ENCODE results near the gene MRPL23. TPM values are rescaled to one million over a fixed set of nuclear protein-coding genes. Genes with fewer than 3 reads are reported as not detected.

Gene MRPL23
- total RNA-seq, 1 experiment from 2014 or later, result 15.0 TPM

DNA sequence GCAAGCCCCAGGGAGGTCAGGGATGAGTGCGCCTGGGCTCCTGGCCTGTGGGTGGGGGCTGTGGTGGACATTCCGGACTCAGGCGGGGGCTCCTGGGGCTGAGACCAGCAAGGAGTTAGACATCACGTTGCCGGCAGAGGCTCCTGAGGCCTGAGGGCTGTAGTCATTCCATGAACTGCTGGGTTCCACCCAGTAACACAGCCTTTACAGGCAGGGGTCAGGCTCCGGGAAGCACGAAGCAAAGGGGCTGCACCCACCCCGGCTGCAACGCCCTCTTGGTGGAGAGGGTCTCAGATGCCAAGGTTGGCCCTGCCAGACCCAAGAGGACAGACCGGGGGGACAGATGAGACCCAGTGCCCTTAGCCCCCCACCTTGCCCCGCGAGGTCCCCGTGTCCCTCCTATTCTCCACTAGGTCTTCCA, 18.7 kb upstream of the MRPL23 start:
- no peaks in the 10 kb centered on the region for H3K27me3 ChIP-seq (replicated peaks; ENCODE audit: control insufficient read depth, insufficient read depth, low read length)

DNA sequence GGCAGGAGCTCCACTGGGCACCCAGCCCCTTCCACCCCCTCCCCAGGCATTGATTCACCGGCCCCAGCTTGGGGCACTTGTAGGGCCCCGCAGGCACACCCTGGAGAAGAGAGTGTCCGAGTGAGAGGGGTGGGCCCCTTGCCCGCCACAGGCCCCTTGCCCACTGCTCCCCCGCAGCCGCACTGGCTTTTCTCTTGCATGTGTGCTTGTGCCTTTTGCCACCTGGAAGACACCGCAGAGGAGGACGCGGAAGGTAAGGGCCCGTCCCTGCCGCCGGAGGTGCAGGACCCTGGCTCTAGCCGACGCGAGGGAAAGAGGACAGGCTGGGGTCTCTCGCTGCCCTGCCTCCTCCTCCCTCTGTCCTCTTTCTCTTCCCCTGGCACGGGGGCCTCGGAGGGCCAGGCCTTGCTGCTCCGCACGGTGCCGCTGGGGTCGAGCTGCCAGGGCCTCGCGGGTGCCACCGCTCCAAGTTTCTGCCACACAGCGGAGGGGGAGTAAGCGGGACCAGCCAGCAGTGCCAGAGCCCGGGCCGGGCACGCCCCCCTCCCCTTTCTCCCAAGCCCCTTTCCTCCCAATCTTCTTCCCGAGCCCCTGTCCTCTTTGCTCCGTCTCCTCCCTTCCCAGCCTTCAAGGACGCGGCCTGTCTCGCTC, 18.1 kb upstream of the MRPL23 start:
- no peaks in the 10 kb centered on the region for H3K36me3 ChIP-seq (ENCODE audit: control insufficient read depth, insufficient read depth, low read length)
- POLR2A ChIA-PET, result no interaction called here
- no peaks in the 10 kb centered on the region for H3K36me3 Mint-ChIP-seq (ENCODE audit: insufficient read depth, unreplicated experiment)
- H3K27ac Mint-ChIP-seq (ENCODE audit: unreplicated experiment), result no peak overlapping the region
- no peak overlapping the region for H3K4me3 Mint-ChIP-seq (ENCODE audit: unreplicated experiment)
- intact Hi-C loops (cut with micrococcal nuclease; ENCODE audit: unreplicated experiment), result no loop called here
- H3K27me3 Mint-ChIP-seq (ENCODE audit: insufficient read depth, unreplicated experiment), result peaks cover 5% of the 10 kb centered on the region
- no TSS peak for BruUV-seq (replicated peaks)
- peak in 1 of 2 experiments; percentile 24 for DNase-seq
- no peaks in the 10 kb centered on the region for H3K27me3 ChIP-seq (replicated peaks; ENCODE audit: control insufficient read depth, insufficient read depth, low read length)
- no peaks in the 10 kb centered on the region for H3K9me3 ChIP-seq
- no peaks in the 10 kb centered on the region; the same call in 1 of the 2 replicates for H3K4me1 ChIP-seq
- peaks cover 8% of the 10 kb centered on the region for H3K4me1 Mint-ChIP-seq (ENCODE audit: low read depth, unreplicated experiment)
- CTCF ChIA-PET, result no interaction called here
- TF ChIP-seq, protein P1, sequence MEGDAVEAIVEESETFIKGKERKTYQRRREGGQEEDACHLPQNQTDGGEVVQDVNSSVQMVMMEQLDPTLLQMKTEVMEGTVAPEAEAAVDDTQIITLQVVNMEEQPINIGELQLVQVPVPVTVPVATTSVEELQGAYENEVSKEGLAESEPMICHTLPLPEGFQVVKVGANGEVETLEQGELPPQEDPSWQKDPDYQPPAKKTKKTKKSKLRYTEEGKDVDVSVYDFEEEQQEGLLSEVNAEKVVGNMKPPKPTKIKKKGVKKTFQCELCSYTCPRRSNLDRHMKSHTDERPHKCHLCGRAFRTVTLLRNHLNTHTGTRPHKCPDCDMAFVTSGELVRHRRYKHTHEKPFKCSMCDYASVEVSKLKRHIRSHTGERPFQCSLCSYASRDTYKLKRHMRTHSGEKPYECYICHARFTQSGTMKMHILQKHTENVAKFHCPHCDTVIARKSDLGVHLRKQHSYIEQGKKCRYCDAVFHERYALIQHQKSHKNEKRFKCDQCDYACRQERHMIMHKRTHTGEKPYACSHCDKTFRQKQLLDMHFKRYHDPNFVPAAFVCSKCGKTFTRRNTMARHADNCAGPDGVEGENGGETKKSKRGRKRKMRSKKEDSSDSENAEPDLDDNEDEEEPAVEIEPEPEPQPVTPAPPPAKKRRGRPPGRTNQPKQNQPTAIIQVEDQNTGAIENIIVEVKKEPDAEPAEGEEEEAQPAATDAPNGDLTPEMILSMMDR (IDR thresholded peaks at IDR 0.05; ENCODE audit: insufficient read depth in 1 of 2, low read depth in 1 of 2, low read length in 1 of 2, severe bottlenecking in 1 of 2, unreplicated experiment in 1 of 2), result no peak
- H3K4me3 ChIP-seq (ENCODE audit: low read depth, low read length), result no peak overlapping the region
- no peaks in the 10 kb centered on the region for H3K9me3 Mint-ChIP-seq (ENCODE audit: unreplicated experiment)

More for the DNA sequence above, 18.7 kb upstream of the MRPL23 start:
- H3K4me1 Mint-ChIP-seq (ENCODE audit: low read depth, unreplicated experiment), result peaks cover 8% of the 10 kb centered on the region
- no peak overlapping the region for H3K4me3 ChIP-seq (ENCODE audit: low read depth, low read length)
- POLR2A ChIA-PET, result no interaction called here
- peak in 1 of 2 experiments; percentile 46 for DNase-seq
- H3K4me1 ChIP-seq, result no peaks in the 10 kb centered on the region; the same call in 1 of the 2 replicates
- no peak overlapping the region for H3K4me3 Mint-ChIP-seq (ENCODE audit: unreplicated experiment)
- no peak overlapping the region for H3K27ac Mint-ChIP-seq (ENCODE audit: unreplicated experiment)
- peaks cover 5% of the 10 kb centered on the region for H3K27me3 Mint-ChIP-seq (ENCODE audit: insufficient read depth, unreplicated experiment)
- CTCF ChIA-PET, result no interaction called here
- H3K36me3 ChIP-seq (ENCODE audit: control insufficient read depth, insufficient read depth, low read length), result no peaks in the 10 kb centered on the region
- no peaks in the 10 kb centered on the region for H3K36me3 Mint-ChIP-seq (ENCODE audit: insufficient read depth, unreplicated experiment)
- H3K9me3 ChIP-seq, result no peaks in the 10 kb centered on the region
- no peaks in the 10 kb centered on the region for H3K9me3 Mint-ChIP-seq (ENCODE audit: unreplicated experiment)
- TF ChIP-seq, protein P1 (IDR thresholded peaks at IDR 0.05; ENCODE audit: insufficient read depth in 1 of 2, low read depth in 1 of 2, low read length in 1 of 2, severe bottlenecking in 1 of 2, unreplicated experiment in 1 of 2), result no peak
- intact Hi-C loops (cut with micrococcal nuclease; ENCODE audit: unreplicated experiment), result no loop called here
- BruUV-seq (replicated peaks), result no TSS peak

DNA sequence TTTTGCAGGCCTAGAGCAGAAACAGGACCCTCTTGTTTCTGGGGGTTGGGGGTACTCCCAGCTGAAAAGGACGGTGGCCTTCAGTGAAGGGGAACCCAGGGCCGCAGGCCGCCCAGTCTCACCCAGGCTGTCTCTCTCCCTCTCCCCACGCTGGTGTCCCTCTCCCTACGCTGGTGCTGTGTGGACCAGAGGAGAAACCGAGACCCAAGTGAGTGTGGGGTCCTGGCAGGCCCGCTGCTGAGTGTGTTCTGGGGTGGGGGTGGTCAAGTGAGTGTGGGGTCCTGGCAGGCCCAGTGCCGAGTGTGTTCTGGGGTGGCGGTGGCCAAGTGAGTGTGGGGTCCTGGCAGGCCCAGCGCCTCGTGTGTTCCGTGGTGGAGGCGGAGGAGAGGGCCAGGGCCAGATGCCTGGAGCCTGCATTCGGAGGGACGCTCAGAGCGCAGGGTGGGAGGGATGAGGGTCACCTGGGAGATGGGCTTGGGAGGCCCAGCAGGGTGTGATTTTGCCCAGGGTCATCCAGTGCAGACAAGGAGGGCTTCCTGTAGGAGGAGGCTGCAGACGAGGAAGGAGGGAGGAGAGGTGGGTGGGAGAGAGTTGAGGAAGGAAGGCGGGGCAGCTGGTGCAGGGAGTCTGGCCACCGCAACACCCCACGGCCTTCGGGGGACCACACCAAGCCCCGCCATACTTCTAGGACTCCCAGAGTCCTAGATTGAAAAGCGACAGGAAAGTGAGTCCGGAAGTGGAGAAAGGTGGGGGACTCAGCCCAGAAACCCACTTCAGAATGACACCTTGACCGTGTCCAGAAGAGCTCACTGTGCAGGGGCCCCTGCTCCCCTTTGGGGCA, 17.3 kb upstream of the MRPL23 start:
- Mint-ChIP-seq H3K9me3 (ENCODE audit: unreplicated experiment) (no peaks in the 10 kb centered on the region), H3K4me1 (ENCODE audit: low read depth, unreplicated experiment) (peaks cover 8% of the 10 kb centered on the region), H3K4me3 (ENCODE audit: unreplicated experiment) (no peak overlapping the region), H3K27ac (ENCODE audit: unreplicated experiment) (no peak overlapping the region), H3K27me3 (ENCODE audit: insufficient read depth, unreplicated experiment) (peaks cover 5% of the 10 kb centered on the region), H3K36me3 (ENCODE audit: insufficient read depth, unreplicated experiment) (no peaks in the 10 kb centered on the region)
- peak in 1 of 2 experiments; percentile 23 for DNase-seq
- TF ChIP-seq, protein P1 (IDR thresholded peaks at IDR 0.05; ENCODE audit: insufficient read depth in 1 of 2, low read depth in 1 of 2, low read length in 1 of 2, severe bottlenecking in 1 of 2, unreplicated experiment in 1 of 2), result no peak
- Histone ChIP-seq H3K9me3 (no peaks in the 10 kb centered on the region), H3K4me3 (ENCODE audit: low read depth, low read length) (no peak overlapping the region), H3K27me3 (replicated peaks; ENCODE audit: control insufficient read depth, insufficient read depth, low read length) (no peaks in the 10 kb centered on the region), H3K4me1 (no peaks in the 10 kb centered on the region; the same call in 1 of the 2 replicates), H3K36me3 (ENCODE audit: control insufficient read depth, insufficient read depth, low read length) (no peaks in the 10 kb centered on the region)
- ChIA-PET CTCF (no interaction called here), POLR2A (no interaction called here)
- intact Hi-C loops (cut with micrococcal nuclease; ENCODE audit: unreplicated experiment), result no loop called here
- BruUV-seq (replicated peaks), result no TSS peak
